ENCODE measurements around the gene STIM1.

The STIM1 gene

GRCh38 chr11:3952715-3953114 lies 97.3 kb downstream of the STIM1 start:
- DNase-seq (ENCODE audit: low read depth): no peak

- no peak for DNase-seq (ENCODE audit: low read depth)
These were observed 97.9 kb downstream of the STIM1 start for GRCh38 chr11:3953327-3953726.

DNA sequence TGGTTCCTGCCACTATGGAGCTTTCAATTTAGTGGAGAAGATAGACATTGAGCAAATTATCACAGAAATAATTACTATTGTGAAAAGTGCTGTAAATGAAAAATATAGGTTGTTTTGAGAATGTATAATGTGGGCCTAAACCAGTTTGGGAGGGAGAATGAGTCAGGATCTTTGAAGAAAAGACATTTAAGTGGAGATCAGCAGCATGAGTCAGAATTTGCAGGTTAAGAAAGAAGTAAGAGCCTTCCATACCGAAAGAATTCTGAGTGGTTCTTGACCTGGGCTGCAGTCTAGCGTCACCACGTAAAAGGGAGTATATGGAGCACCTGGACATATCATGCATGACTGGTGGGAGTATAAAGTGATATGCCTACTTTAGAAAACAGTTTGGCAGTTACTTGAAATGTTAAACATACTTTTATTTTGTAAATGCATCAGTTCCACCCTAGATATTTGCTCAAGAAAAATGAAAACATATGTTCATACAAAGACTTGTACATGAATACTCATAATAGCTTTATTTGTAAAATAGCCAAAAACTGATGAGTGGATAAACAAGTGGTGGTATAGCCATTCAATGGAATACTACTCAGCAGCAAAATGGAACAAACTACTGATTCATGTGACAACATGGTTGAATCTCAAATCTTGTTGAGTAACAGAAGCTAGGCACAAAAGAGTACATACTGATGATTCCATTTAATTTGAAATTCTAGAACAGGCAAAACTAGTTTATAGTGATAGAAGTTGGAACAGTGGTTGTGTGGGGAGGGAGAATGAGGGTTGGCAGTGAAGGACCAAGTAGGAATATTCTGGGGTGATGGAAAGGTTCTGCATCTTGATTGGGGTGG lies 99.2 kb downstream of the STIM1 start:
- peak; percentile 23 for DNase-seq (ENCODE audit: low read depth)

GRCh38 chr11:3955299-3955665 lies 99.8 kb downstream of the STIM1 start:
- no peak for DNase-seq (ENCODE audit: low read depth)

DNA sequence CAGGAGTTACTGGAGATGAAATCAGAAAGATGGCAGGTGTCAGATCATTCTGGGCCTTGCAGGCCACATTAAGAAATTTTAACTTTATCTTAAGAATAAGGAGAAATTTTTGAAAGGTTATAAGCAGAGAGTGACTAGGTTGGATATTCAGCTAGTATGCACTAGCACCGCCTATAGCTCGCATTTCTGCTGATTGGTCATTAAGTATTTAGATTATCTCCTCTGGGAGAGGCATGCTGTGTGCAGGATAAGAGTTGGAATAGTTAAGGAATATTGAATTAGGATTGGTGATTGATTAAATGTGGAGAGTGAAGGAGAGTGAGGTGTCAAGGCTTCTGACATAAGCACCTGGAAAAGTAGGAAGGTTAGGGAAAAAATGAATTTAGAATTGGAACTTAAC lies 100.6 kb downstream of the STIM1 start:
- no peak for DNase-seq (ENCODE audit: low read depth)

GRCh38 chr11:3956748-3957147 lies 101.3 kb downstream of the STIM1 start:
- DNase-seq (ENCODE audit: low read depth): no peak

- no peak for DNase-seq (ENCODE audit: low read depth)
These were observed 102.0 kb downstream of the STIM1 start for GRCh38 chr11:3957437-3957836.

DNA sequence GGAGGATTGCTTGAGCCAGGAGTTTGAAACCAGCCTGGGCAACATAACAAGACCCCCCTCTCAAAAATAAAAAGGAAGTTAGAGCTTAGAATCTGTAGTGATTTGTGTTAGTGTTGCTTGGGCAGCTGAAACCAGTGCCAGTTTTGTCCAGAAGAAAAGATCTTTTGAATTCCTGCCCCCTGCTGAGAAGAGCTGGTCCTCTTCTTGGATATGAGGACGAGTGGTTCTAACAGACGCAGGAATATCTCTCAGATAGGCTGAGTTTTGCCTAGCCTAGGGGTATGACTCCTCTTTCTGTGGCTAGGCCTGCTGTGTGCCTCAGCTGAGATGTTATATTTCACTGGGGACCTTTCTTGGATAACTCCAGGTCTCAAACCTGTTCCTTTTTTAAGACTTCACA lies 102.8 kb downstream of the STIM1 start:
- DNase-seq (ENCODE audit: low read depth): no peak

DNA sequence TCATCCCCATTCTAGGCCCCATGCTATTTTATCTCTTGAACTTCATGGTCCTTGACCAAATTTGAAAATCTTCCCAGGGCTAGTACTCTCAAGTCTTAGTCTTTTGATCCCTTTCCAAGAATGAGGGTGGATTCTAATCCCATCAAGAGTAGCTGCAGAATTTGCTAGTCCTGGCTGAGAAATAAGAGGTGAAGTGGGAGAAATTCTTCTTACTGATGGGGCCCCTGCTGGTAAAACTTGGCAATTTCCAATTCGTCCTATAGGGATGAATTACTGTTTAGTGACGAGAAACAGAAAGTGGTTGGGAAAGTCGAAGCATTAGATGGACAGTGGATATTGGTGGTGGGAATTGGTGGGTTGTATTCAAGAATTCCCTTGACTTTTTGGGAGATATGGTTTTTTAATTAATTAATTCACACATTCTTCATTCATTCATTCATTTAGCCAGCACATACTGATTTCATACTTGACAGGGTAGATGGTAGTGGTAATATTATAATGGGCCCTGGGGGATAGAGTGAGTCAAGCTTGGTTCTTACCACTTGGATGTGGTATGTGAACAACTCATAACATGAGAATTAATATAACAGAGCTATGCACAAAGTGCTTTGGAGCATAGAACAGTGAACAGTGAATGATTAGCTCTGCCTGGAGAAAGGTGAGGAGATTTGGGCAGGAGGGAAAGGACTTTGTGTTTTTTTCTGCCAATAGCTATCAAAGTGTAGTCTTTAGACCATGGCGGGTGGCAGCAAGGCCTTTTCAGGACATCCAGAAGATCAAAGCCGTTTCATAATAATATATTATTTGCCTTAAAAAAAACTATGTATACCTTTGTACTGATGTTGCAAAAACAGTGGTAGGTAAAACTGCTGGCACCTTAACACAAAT lies 103.8 kb downstream of the STIM1 start:
- DNase-seq (ENCODE audit: low read depth): peak; percentile 67

GRCh38 chr11:3959903-3960265 lies 104.4 kb downstream of the STIM1 start:
- no peak for DNase-seq (ENCODE audit: low read depth)

DNA sequence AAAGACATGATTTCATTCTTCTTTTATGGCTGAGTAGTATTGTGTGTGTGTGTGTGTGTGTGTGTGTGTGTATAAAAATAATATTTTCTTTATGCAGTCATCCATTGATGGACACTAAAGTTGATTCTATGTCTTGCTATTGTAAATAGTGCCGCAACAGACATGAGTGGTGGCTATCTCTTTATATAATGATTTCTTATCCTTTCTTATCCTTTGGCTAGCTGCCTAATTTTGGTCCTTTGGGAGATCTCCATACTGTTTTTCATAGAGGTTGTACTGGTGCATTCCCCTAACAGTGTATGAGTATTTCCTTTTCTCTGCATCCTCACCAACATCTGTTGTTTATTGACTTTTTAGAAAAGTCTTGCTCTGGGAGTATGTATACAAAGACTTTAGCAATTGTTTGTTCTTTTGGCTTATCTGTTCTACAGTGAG lies 107.0 kb downstream of the STIM1 start:
- DNase-seq (ENCODE audit: low read depth): no peak

GRCh38 chr11:3964056-3964455 lies 108.6 kb downstream of the STIM1 start:
- no peak for DNase-seq (ENCODE audit: low read depth)

DNA sequence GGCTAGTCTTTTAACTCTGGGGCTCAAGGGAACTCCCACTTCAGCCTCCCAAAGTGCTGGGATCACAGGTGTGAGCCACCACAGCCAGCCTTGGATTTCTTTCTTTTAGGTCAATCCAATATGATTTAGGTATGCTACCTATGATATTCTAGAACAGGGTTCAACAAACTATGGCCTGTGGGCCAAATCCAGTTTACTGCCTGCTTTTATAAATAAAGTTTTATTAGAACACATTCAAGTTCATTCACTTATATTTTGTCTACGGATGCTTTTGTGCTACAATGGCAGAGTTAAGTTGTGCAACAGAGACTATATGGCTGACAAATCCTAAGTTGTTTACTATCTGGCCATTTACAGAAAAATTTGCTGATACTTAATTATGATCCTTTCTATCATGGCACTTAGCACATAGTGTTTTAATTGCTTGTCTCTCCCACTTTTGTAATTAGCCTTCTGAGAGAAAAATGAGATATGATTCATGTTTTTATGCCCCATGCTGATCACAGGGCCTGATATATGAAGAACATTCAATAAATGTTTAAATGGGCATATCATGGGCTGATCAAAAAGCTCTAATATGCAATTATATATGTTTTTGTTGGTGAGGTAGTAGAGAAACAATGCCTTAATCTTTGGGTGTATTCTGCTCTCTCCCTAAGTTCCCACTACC lies 109.6 kb downstream of the STIM1 start:
- no peak for DNase-seq (ENCODE audit: low read depth)

DNA sequence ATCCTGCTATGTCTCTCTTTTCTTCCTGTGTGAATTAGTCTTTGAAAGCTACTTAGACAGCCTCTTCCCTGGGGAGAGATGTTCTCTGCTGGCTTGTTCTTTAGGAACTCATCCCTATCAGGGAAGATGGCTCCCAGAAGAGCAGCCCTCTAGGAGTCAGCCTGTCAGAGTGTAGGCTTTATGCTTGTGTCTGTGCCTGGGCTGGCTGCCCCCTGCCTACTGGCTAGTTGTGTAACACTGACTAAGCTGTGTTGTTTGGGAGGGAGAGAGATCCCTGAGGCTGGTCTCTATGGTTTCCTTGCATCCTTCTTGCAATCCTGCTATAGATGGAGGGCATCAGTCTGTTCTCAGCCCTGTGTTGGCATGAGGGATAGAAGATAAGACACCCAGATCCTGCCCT lies 112.2 kb downstream of the STIM1 start:
- DNase-seq (ENCODE audit: low read depth): no peak

DNA sequence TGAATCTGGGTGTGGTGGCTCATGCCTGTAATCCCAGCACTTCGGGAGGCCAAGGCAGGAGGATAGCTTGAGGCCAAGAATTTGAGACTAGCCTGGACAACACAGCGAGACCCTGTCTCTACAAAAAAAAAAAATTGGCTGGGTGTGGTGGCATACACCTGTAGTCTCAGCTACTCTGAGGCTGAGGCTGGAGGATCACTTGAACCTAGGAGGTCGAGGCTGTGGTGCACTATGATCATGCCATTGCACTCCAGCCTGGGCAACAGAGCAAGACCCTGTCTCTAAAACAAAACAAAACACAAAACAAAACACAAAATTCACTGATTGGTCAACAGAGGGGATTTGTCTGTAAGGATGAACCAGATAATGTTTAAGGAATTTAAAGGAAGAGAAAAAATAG lies 113.7 kb downstream of the STIM1 start:
- no peak for DNase-seq (ENCODE audit: low read depth)

GRCh38 chr11:3969613-3970012 lies 114.1 kb downstream of the STIM1 start:
- DNase-seq (ENCODE audit: low read depth): no peak

DNA sequence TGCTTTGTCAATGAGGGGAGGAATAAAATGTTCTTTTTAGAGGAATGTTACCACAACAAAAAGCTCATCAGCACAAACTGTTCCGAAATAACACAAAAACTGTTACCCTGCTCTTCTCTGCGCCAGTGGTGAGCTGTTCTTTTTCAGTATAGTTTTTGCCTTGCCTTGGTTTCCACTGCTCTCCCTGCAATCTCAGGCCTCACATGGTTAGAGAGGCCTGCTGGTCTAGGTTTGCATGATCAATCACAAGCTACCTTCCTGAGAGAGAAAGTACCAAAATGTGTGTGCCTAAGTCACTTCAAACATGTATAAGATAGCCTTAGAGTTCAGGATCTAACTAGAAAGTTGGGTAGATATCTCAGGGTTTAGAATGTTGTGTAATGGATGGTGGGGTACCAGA lies 114.6 kb downstream of the STIM1 start:
- DNase-seq (ENCODE audit: low read depth): no peak

DNA sequence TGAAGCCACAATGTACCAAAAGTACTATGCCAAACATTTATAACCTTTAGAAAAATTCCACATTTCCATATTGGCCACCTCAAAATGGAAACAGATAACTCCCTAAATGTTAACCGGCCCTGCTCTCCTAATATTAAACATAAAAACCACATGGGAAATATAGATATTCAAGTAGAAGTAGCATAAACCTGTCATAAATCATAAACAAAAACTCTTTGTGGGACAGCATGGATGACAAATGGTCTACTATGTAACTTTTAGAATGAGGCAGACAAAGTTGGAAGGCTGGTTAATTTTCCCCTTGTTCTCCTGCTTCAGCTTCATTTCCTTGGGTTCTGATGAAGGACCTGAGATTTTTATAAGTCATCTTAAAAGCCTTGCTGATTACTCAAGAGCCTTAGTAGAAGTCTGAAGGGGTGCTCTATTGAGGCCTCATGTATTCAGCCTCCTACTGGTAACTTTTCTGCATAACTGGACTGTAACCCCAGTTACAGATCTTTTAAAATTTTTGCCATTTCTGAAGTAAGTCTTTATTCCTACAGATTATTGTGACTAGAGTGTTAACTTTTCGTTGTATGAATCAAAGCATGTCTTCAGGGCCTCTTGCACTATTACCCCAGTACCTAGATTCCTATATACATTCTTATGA lies 116.4 kb downstream of the STIM1 start:
- no peak for DNase-seq (ENCODE audit: low read depth)

DNA sequence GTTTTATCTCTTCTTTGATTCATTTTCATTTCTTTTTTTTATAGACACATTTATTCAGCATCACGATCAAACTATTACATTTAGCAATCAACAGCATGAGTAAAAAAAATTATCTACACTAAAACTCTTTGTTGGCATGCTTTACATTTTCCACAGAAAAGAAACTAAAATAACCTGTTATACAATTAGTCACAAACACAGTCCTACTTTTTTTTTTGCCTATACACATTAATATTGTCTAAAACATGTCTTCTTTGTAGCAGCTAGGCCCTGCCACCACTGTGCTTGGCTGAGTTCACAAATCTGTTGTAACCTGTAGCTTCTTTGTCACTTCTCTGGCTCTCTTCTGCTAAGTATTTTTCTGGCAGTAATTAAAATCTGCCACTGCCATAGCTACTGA lies 117.0 kb downstream of the STIM1 start:
- DNase-seq (ENCODE audit: low read depth): no peak

- DNase-seq (ENCODE audit: low read depth): no peak
These were observed 121.6 kb downstream of the STIM1 start for GRCh38 chr11:3977078-3977477.

DNA sequence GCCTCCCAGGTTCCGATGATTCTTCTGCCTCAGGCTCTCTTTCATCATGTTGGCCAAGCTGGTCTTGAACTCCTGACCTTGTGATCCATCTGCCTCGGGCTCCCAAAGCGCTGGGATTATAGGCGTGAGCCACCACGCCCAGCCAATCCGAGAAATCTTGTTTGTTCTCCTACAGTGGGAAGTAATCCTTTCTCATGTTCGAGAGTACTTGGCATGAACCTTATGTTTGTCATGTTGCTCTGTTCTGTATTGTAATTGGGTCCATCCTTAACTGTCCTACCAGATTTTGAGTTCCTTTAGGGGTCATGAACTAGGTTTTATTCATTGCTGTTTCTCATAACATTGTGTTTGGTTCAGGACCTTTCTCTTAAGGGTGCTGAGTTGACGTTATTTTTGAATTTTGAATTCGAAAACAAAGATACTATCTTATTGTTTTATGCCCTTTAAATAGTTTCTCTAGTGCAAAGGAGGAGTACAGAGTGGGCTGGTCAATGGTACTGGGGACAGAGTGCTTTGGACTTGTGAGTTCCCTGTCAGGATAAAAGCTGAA lies 125.7 kb downstream of the STIM1 start:
- DNase-seq (ENCODE audit: low read depth): no peak

DNA sequence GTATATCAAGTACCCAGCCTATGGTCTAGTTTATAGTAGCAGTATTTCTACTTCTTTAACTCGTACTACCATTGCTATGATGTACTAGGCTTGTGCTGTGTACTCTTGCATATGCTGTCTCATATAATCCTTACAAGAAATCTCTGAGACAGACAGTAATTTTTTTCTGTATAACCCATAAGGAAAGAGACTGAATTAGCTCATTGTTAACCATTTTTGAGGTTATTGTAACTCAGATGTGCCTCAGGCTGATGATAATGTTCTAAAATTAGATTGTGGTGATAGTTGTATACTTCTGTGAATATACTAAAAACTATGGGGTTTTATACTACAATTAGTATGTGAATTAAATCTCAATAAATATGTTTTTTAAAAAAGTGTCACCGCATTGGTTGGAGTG lies 127.0 kb downstream of the STIM1 start:
- no peak for DNase-seq (ENCODE audit: low read depth)

Data from HS-5 (cell line).